ENCODE data around the gene LGR5. TPM values are rescaled to one million over a fixed set of nuclear protein-coding genes. Genes with fewer than 3 reads are reported as not detected.
A peak's percentile ranks its signal among the peaks of the same experiment; 100 is the strongest.

Gene LGR5
- total RNA-seq, 1 experiment from 2014 or later: 0.06 TPM

GRCh38 chr12:71436696-71437095 is 2.9 kb upstream of the LGR5 start:
- DNase-seq (ENCODE audit: low read depth): no peak

GRCh38 chr12:71438670-71439361 is 782 bp upstream of the LGR5 start:
- DNase-seq (ENCODE audit: low read depth): no peak

- no peak for DNase-seq (ENCODE audit: low read depth)
Measured at GRCh38 chr12:71439362-71439612, 311 bp upstream of the LGR5 start.

- DNase-seq (ENCODE audit: low read depth): no peak
Measured at GRCh38 chr12:71440345-71440762, 756 bp downstream of the LGR5 start.

- no peak for DNase-seq (ENCODE audit: low read depth)
Measured at GRCh38 chr12:71440763-71441748, 1.5 kb downstream of the LGR5 start.

- DNase-seq (ENCODE audit: low read depth): no peak
Measured at GRCh38 chr12:71441836-71442566, 2.4 kb downstream of the LGR5 start.

- DNase-seq (ENCODE audit: low read depth): no peak
Measured at GRCh38 chr12:71442567-71442931, 3.0 kb downstream of the LGR5 start.

GRCh38 chr12:71445071-71445470 is 5.5 kb downstream of the LGR5 start:
- peak; percentile 26 for DNase-seq (ENCODE audit: low read depth)

GRCh38 chr12:71447691-71448132 is 8.1 kb downstream of the LGR5 start:
- peak; percentile 45 for DNase-seq (ENCODE audit: low read depth)

- DNase-seq (ENCODE audit: low read depth): peak; percentile 38
Measured at GRCh38 chr12:71448150-71448581, 8.6 kb downstream of the LGR5 start.

- no peak for DNase-seq (ENCODE audit: low read depth)
Measured at GRCh38 chr12:71449373-71450070, 9.9 kb downstream of the LGR5 start.

GRCh38 chr12:71452006-71452405 is 12.4 kb downstream of the LGR5 start:
- no peak for DNase-seq (ENCODE audit: low read depth)

- no peak for DNase-seq (ENCODE audit: low read depth)
Measured at GRCh38 chr12:71455028-71455737, 15.6 kb downstream of the LGR5 start.

GRCh38 chr12:71456316-71456715 is 16.7 kb downstream of the LGR5 start:
- DNase-seq (ENCODE audit: low read depth): no peak

GRCh38 chr12:71456990-71457389 is 17.4 kb downstream of the LGR5 start:
- no peak for DNase-seq (ENCODE audit: low read depth)

- no peak for DNase-seq (ENCODE audit: low read depth)
Measured at GRCh38 chr12:71460318-71460717, 20.7 kb downstream of the LGR5 start.

- DNase-seq (ENCODE audit: low read depth): no peak
Measured at GRCh38 chr12:71460850-71461609, 21.4 kb downstream of the LGR5 start.

- no peak for DNase-seq (ENCODE audit: low read depth)
Measured at GRCh38 chr12:71461787-71462328, 22.3 kb downstream of the LGR5 start.

GRCh38 chr12:71465796-71466195 is 26.2 kb downstream of the LGR5 start:
- no peak for DNase-seq (ENCODE audit: low read depth)

GRCh38 chr12:71469258-71469750 is 29.7 kb downstream of the LGR5 start:
- DNase-seq (ENCODE audit: low read depth): no peak

Measured in LHCN-M2 (cell line).